Thoracic aorta (tissue), 2 donors: Measurements from ENCODE around the gene NTRK2. TPM values are rescaled to one million over a fixed set of nuclear protein-coding genes. Genes with fewer than 3 reads are reported as not detected.

Experiments used
- ATAC-seq: fragments of 150-250 bp; one replicate; pipeline ENCODE4 v1.8.0; 2017; ENCODE audit warnings: low read depth; ENCODE audit not compliant: insufficient number of reproducible peaks, low FRiP score
- DNase-seq: peaks from one replicate; pipeline ENCODE4 v3.0.0-alpha.2; 2020; ENCODE audit warnings: low spot score
- H3K27ac ChIP-seq, 2 donors: fragments of 200-600 bp; sonication (generic); 1 replicate in 1 of 2; 2 replicates in 1 of 2; pipeline ENCODE4 v1.5.1; 2016; ENCODE audit warnings: mild to moderate bottlenecking in 2 of 2, moderate library complexity in 2 of 2
- H3K27me3 ChIP-seq: fragments of 200-600 bp; sonication (generic); replicated peaks from 2 replicates; pipeline ENCODE4 v1.6.0; 2016; ENCODE audit warnings: mild to moderate bottlenecking; ENCODE audit not compliant: insufficient read depth
- H3K36me3 ChIP-seq: fragments of 200-600 bp; sonication (generic); one replicate; pipeline ENCODE4 v1.5.1; 2016
- H3K4me1 ChIP-seq, 2 donors: fragments of 200-600 bp; sonication (generic); 1 replicate in 1 of 2; 2 replicates in 1 of 2; pipeline versions ENCODE4 v1.5.1 to v1.6.0; 2016; ENCODE audit warnings: low read depth in 2 of 2, mild to moderate bottlenecking in 1 of 2; ENCODE audit not compliant: control insufficient read depth in 1 of 2
- H3K4me3 ChIP-seq: fragments of 200-600 bp; sonication (generic); 2 replicates; pipeline ENCODE4 v1.5.1; 2016; ENCODE audit warnings: mild to moderate bottlenecking
- H3K9me3 ChIP-seq: fragments of 200-600 bp; sonication (generic); 2 replicates; pipeline ENCODE4 v1.5.1; 2016
- CTCF ChIP-seq: fragments of 200-600 bp; sonication (generic); IDR thresholded peaks from one replicate; pipeline ENCODE4 v1.5.1; 2019; ENCODE audit warnings: antibody characterized with exemption
- total RNA-seq, 2 donors: library from RNA; depleted of rRNA; stranded (reverse); fragments of >200 nt; gene quantifications; one replicate each; pipeline versions ENCODE4 v1.1.0 to v1.2.3, GENCODE V29; 2016

The NTRK2 gene
- total RNA-seq, 2 donors from 2014 or later: 12.6 to 27.9 TPM

- H3K27me3 ChIP-seq: no peaks in the 10 kb centered on the region
- H3K27ac ChIP-seq: no peak overlapping the region
- no peak for TF ChIP-seq CTCF
- DNase-seq (no peak), ATAC-seq (no peak)
- peaks cover 5 to 31% of the 10 kb centered on the region in 2 donors for H3K4me1 ChIP-seq
- no peak overlapping the region for H3K4me3 ChIP-seq
- no peaks in the 10 kb centered on the region for H3K36me3 ChIP-seq
- H3K9me3 ChIP-seq: no peaks in the 10 kb centered on the region
Measured at GRCh38 chr9:84756731-84757130, 87.2 kb downstream of the NTRK2 start.

- Histone ChIP-seq H3K4me3 (no peak overlapping the region), H3K9me3 (no peaks in the 10 kb centered on the region), H3K27me3 (no peaks in the 10 kb centered on the region), H3K4me1 (peaks cover 5 to 14% of the 10 kb centered on the region in 2 donors), H3K36me3 (no peaks in the 10 kb centered on the region), H3K27ac (no peak overlapping the region)
- DNase-seq (no peak), ATAC-seq (no peak)
- TF ChIP-seq CTCF: no peak
Measured at GRCh38 chr9:84758817-84759216, 89.3 kb downstream of the NTRK2 start.

- ATAC-seq (no peak), DNase-seq (no peak)
- Histone ChIP-seq H3K4me1 (peaks cover 0 to 8% of the 10 kb centered on the region in 2 donors), H3K9me3 (no peaks in the 10 kb centered on the region), H3K4me3 (no peak overlapping the region), H3K36me3 (no peaks in the 10 kb centered on the region), H3K27ac (no peak overlapping the region), H3K27me3 (no peaks in the 10 kb centered on the region)
- no peak for TF ChIP-seq CTCF
Measured at GRCh38 chr9:84759300-84759750, 89.8 kb downstream of the NTRK2 start.

GRCh38 chr9:84759804-84760203, 90.3 kb downstream of the NTRK2 start:
- Histone ChIP-seq H3K4me3 (no peak overlapping the region), H3K27me3 (no peaks in the 10 kb centered on the region), H3K36me3 (no peaks in the 10 kb centered on the region), H3K9me3 (no peaks in the 10 kb centered on the region), H3K4me1 (peaks cover 0 to 4% of the 10 kb centered on the region in 2 donors), H3K27ac (no peak overlapping the region)
- DNase-seq (no peak), ATAC-seq (no peak)
- TF ChIP-seq CTCF: no peak

GRCh38 chr9:84761137-84761808, 91.7 kb downstream of the NTRK2 start:
- Histone ChIP-seq H3K27ac (no peak overlapping the region), H3K36me3 (no peaks in the 10 kb centered on the region)

More at GRCh38 chr9:84761137-84761808, 91.7 kb downstream of the NTRK2 start:
- no peaks in the 10 kb centered on the region for H3K4me1 ChIP-seq
- ATAC-seq: no peak
- DNase-seq: no peak
- no peaks in the 10 kb centered on the region for H3K27me3 ChIP-seq
- H3K4me3 ChIP-seq: no peak overlapping the region
- H3K9me3 ChIP-seq: no peaks in the 10 kb centered on the region
- TF ChIP-seq CTCF: no peak
